HepG2 (cell line): ENCODE data around the gene MVP. TPM values are rescaled to one million over a fixed set of nuclear protein-coding genes. Genes with fewer than 3 reads are reported as not detected.

Experiments used
- ATAC-seq: fragments of 200-7000 bp; cut with Tn5 transposase; 3 replicates; pipeline ENCODE4 v1.9.1; 2020; ENCODE audit warnings: mild to moderate bottlenecking, moderate library complexity
- BruUV-seq: library from RNA; stranded (reverse); fragments of 400-500 nt; replicated peaks from 2 replicates; lab custom pipeline; 2021; lab: Mats Ljungman, UMichigan
- CTCF ChIA-PET: fragments of 300-600 bp; formaldehyde crosslinking; extraction: SDS; loops from one replicate; lab custom pipeline; 2021; ENCODE audit warnings: low total read pairs, inconsistent platforms, low intra/inter-chr PET ratio; lab: Yijun Ruan, JAX
- POLR2A ChIA-PET: fragments of 350-600 bp; sonication (Branson Sonifier 250); formaldehyde crosslinking; loops from one replicate; lab custom pipeline; 2020; ENCODE audit warnings: antibody characterized with exemption, inconsistent platforms; lab: Yijun Ruan, JAX
- DNase-seq: peaks from one replicate; pipeline ENCODE4 v3.0.0-alpha.2; 2015; ENCODE audit warnings: low spot score
- FAIRE-seq: peaks from 3 replicates; lab custom pipeline; 2011; peaks lifted over from hg19 to GRCh38; lab: Jason Lieb, UNC
- H2AFZ ChIP-seq: one replicate; pipeline ENCODE4 v1.6.1; 2011; ENCODE audit warnings: low read length, inconsistent platforms
- H3K27ac ChIP-seq: fragments of 300-600 bp; 3 replicates; pipeline ENCODE4 v1.8.0; 2011; ENCODE audit warnings: mixed run types, mild to moderate bottlenecking, mixed read lengths, low read length, inconsistent platforms; ENCODE audit not compliant: insufficient read depth; ENCODE audit errors: extremely low read length
- H3K27me3 ChIP-seq, 2 experiments: fragments of 200-600 bp in 1 of 2; 2 replicates in 1 of 2; 3 replicates in 1 of 2; pipeline versions ENCODE4 v1.6.0 to v1.8.0; 2011; ENCODE audit warnings: low read length in 2 of 2, mild to moderate bottlenecking in 2 of 2, moderate library complexity in 2 of 2, inconsistent platforms in 1 of 2; ENCODE audit not compliant: insufficient read depth in 2 of 2, control insufficient read depth in 1 of 2
- H3K36me3 ChIP-seq, 2 experiments: fragments of 200-600 bp in 1 of 2; replicated peaks in 1 of 2; 2 replicates in 1 of 2; 3 replicates in 1 of 2; pipeline versions ENCODE4 v1.5.1 to v1.8.0; 2011; ENCODE audit warnings: low read length in 2 of 2, inconsistent platforms in 1 of 2; ENCODE audit not compliant: insufficient read depth in 2 of 2, control insufficient read depth in 1 of 2
- H3K4me1 ChIP-seq: 2 replicates; pipeline ENCODE4 v1.5.1; 2012; ENCODE audit warnings: low read length, inconsistent platforms; ENCODE audit not compliant: insufficient read depth
- H3K4me2 ChIP-seq: 2 replicates; pipeline ENCODE4 v1.6.0; 2011; ENCODE audit warnings: low read depth, low read length, inconsistent platforms
- H3K4me3 ChIP-seq, 3 experiments: fragments of 200-600 bp in 1 of 3; sonication (generic), shearing (Covaris generic) in 1 of 3; replicated peaks in 1 of 3; 2 replicates each; pipeline ENCODE4 v1.5.1; 2011 to 2016; ENCODE audit warnings: low read length in 3 of 3, inconsistent platforms in 2 of 3, low read depth in 2 of 3, mild to moderate bottlenecking in 2 of 3, control low read depth in 1 of 3, mixed read lengths in 1 of 3; ENCODE audit not compliant: insufficient read depth in 1 of 3
- H3K79me2 ChIP-seq: one replicate; pipeline ENCODE4 v1.6.1; 2011; ENCODE audit warnings: low read length, inconsistent platforms; ENCODE audit not compliant: insufficient read depth
- H3K9ac ChIP-seq: 2 replicates; pipeline ENCODE4 v1.6.0; 2011; ENCODE audit warnings: mild to moderate bottlenecking, low read depth, low read length, inconsistent platforms; ENCODE audit not compliant: insufficient read depth
- H3K9me3 ChIP-seq: 2 replicates; pipeline ENCODE4 v1.5.1; 2012; ENCODE audit warnings: mild to moderate bottlenecking, low read length
- H4K20me1 ChIP-seq: 2 replicates; pipeline ENCODE4 v1.6.0; 2011; ENCODE audit warnings: inconsistent platforms, mild to moderate bottlenecking, low read length, moderate library complexity; ENCODE audit not compliant: insufficient read depth
- CHCHD3 ChIP-seq: sonication (generic); formaldehyde crosslinking; IDR thresholded peaks from 2 replicates; pipeline ENCODE4 v1.8.0; 2022; ENCODE audit warnings: mild to moderate bottlenecking, missing genetic modification reagents, moderate library complexity
- FOXO1 ChIP-seq: sonication (generic); formaldehyde crosslinking; IDR thresholded peaks from 2 replicates; pipeline ENCODE4 v1.4.0; 2020; ENCODE audit warnings: missing genetic modification reagents
- KDM5B ChIP-seq: sonication (generic); formaldehyde crosslinking; IDR thresholded peaks from 2 replicates; pipeline ENCODE4 v1.4.0; 2020; ENCODE audit warnings: missing genetic modification reagents, mild to moderate bottlenecking, borderline replicate concordance
- NFYB ChIP-seq: sonication (generic); formaldehyde crosslinking; IDR thresholded peaks from 2 replicates; pipeline ENCODE4 v1.4.0; 2020; ENCODE audit warnings: missing genetic modification reagents
- PLSCR1 ChIP-seq: sonication (generic); formaldehyde crosslinking; IDR thresholded peaks from 2 replicates; pipeline ENCODE4 v1.5.0; 2020; ENCODE audit warnings: missing genetic modification reagents, mild to moderate bottlenecking, borderline replicate concordance
- SALL1 ChIP-seq: sonication (generic); formaldehyde crosslinking; IDR thresholded peaks from 2 replicates; pipeline ENCODE4 v1.8.0; 2022; ENCODE audit warnings: mild to moderate bottlenecking, missing genetic modification reagents
- SKI ChIP-seq: fragments of 450-650 bp; IDR thresholded peaks from one replicate; pipeline ENCODE4 v1.6.1; 2018; ENCODE audit warnings: mild to moderate bottlenecking; ENCODE audit not compliant: partially characterized antibody
- YEATS2 ChIP-seq: sonication (generic); formaldehyde crosslinking; IDR thresholded peaks from 2 replicates; pipeline ENCODE4 v1.4.0; 2020; ENCODE audit warnings: missing genetic modification reagents, borderline replicate concordance
- ZFYVE20 ChIP-seq: sonication (generic); formaldehyde crosslinking; IDR thresholded peaks from 2 replicates; pipeline ENCODE4 v1.8.0; 2023; ENCODE audit warnings: low read depth, mild to moderate bottlenecking, moderate library complexity, missing genetic modification reagents, borderline replicate concordance
- ZNF350 ChIP-seq: sonication (generic); formaldehyde crosslinking; IDR thresholded peaks from 2 replicates; pipeline ENCODE4 v1.4.0; 2020; ENCODE audit warnings: mild to moderate bottlenecking, low read depth, missing genetic modification reagents, borderline replicate concordance
- ZNF496 ChIP-seq: sonication (generic); formaldehyde crosslinking; IDR thresholded peaks from 2 replicates; pipeline ENCODE4 v1.8.1; 2023; ENCODE audit warnings: mild to moderate bottlenecking, moderate library complexity, missing genetic modification reagents; ENCODE audit not compliant: insufficient replicate concordance
- ZNF550 ChIP-seq: sonication (generic); formaldehyde crosslinking; IDR thresholded peaks from 2 replicates; pipeline ENCODE4 v1.4.0; 2020; ENCODE audit warnings: mild to moderate bottlenecking, missing genetic modification reagents, borderline replicate concordance
- ZNF672 ChIP-seq: sonication (generic); formaldehyde crosslinking; IDR thresholded peaks from 2 replicates; pipeline ENCODE4 v1.8.1; 2022; ENCODE audit warnings: missing genetic modification reagents
- WGBS: methylation state at CpG from one replicate; pipeline ENCODE4 v1.1.6; 2017; ENCODE audit warnings: low lambda C conversion rate; 5-methylcytosine and 5-hydroxymethylcytosine counted together
- in situ Hi-C: cut with HindIII; loops from 2 replicates; pipeline ENCODE4 v1.10.0; 2017; ENCODE audit warnings: low pct_unique_long_range_greater_than_20kb; ENCODE audit not compliant: extremely low pct_ligation_motif_present
- intact Hi-C: fragments of 100-400 bp; cut with micrococcal nuclease; formaldehyde crosslinking; loops from one replicate; pipeline ENCODE4 v1.10.0; 2022; ENCODE audit not compliant: unreplicated experiment
- polyA plus RNA-seq, 8 experiments: library from polyadenylated mRNA; depleted of rRNA in 3 of 8; stranded (reverse) in 7 of 8; unstranded in 1 of 8; fragments of >200 nt; fragmentation: Illumina TruSeq in 4 of 8; extraction: Trizol in 4 of 8; gene quantifications; 2 replicates each; pipeline versions ENCODE4 v1.2.1 to v1.2.3, GENCODE V29; 2011 to 2016; ENCODE audit warnings: low read depth in 4 of 8, missing spikeins in 1 of 8, mixed read lengths in 1 of 8; ENCODE audit not compliant: insufficient read depth in 1 of 8
- total RNA-seq, 5 experiments: library from RNA; depleted of rRNA; stranded (reverse); fragments of >200 nt; fragmentation: Illumina TruSeq; extraction: Trizol; gene quantifications; 2 replicates each; pipeline ENCODE4 v1.2.3, GENCODE V29; 2016; ENCODE audit warnings: low read depth in 1 of 5
- TF ChIP-seq, protein P1 (sequence below): sonication (generic); formaldehyde crosslinking; IDR thresholded peaks from 2 replicates; pipeline ENCODE4 v1.9.0; 2021; ENCODE audit warnings: missing genetic modification reagents, mild to moderate bottlenecking, borderline replicate concordance
- TF ChIP-seq, protein P2 (sequence below): sonication (generic); formaldehyde crosslinking; IDR thresholded peaks from 2 replicates; pipeline ENCODE4 v1.5.1; 2020; ENCODE audit warnings: mild to moderate bottlenecking, missing genetic modification reagents, borderline replicate concordance
- TF ChIP-seq, protein P3 (sequence below): sonication (generic); formaldehyde crosslinking; IDR thresholded peaks from 2 replicates; pipeline ENCODE4 v1.4.0; 2020; ENCODE audit warnings: mild to moderate bottlenecking, missing genetic modification reagents

Gene MVP
- total and polyA plus RNA-seq, 2 of the 13 experiments (the other 11 are each of a cell fraction or from before 2014, with no cell fraction given), result 22.9 to 43.5 TPM

DNA sequence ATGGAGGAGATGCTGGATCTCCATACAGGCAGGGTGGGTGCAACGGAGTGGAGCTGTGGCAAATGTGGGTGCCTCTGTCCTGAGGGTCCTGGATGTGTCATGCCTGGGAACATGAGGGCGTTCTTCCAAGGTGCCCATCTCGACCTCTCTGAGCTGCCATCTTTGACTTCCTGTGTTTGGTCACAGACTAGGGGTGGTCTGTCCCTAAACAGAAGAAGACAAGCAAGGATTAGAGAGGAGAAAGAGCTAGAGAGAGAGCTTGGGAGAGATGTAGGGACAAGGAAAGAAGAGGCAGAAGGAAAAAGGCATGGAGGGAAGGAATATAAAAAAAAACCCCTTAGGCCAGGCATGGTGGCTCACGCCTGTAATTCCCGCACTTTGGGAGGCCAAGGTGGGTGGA is 45.5 kb upstream of the MVP start:
- H3K79me2 ChIP-seq, result no peaks in the 10 kb centered on the region
- H3K9ac ChIP-seq, result no peak overlapping the region
- H3K36me3 ChIP-seq, result no peaks in the 10 kb centered on the region
- no peak overlapping the region for H3K27ac ChIP-seq
- no peak overlapping the region for H3K4me3 ChIP-seq
- BruUV-seq, result no TSS peak
- peaks cover 68% of the 10 kb centered on the region for H3K4me1 ChIP-seq
- in situ Hi-C loops (no loop called here), intact Hi-C loops (no loop called here)
- no peaks in the 10 kb centered on the region for H4K20me1 ChIP-seq
- CTCF ChIA-PET, result no interaction called here
- ATAC-seq (no peak), DNase-seq (no peak), FAIRE-seq (no peak)
- H3K27me3 ChIP-seq, result peaks cover 0 to 13% of the 10 kb centered on the region in 2 experiments; a peak in 4 of 5 replicates
- 48% methylated on average over 5 of the region's 5 CpGs for WGBS
- H3K4me2 ChIP-seq, result no peak overlapping the region
- TF ChIP-seq, protein P1, sequence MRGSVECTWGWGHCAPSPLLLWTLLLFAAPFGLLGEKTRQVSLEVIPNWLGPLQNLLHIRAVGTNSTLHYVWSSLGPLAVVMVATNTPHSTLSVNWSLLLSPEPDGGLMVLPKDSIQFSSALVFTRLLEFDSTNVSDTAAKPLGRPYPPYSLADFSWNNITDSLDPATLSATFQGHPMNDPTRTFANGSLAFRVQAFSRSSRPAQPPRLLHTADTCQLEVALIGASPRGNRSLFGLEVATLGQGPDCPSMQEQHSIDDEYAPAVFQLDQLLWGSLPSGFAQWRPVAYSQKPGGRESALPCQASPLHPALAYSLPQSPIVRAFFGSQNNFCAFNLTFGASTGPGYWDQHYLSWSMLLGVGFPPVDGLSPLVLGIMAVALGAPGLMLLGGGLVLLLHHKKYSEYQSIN (CRISPR knock-in tag), result no peak
- TF ChIP-seq, protein P2, sequence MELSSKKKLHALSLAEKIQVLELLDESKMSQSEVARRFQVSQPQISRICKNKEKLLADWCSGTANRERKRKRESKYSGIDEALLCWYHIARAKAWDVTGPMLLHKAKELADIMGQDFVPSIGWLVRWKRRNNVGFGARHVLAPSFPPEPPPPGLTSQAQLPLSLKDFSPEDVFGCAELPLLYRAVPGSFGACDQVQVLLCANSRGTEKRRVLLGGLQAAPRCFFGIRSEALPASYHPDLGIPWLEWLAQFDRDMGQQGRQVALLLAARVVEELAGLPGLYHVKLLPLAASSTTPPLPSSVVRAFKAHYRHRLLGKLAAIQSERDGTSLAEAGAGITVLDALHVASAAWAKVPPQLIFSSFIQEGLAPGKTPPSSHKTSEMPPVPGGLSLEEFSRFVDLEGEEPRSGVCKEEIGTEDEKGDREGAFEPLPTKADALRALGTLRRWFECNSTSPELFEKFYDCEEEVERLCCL (CRISPR knock-in tag), result no peak
- TF ChIP-seq FOXO1 (no peak), NFYB (CRISPR knock-in tag) (no peak), PLSCR1 (CRISPR knock-in tag) (no peak), SALL1 (CRISPR knock-in tag) (no peak), ZNF672 (no peak), CHCHD3 (CRISPR knock-in tag) (no peak), YEATS2 (CRISPR knock-in tag) (no peak), ZNF496 (CRISPR knock-in tag) (no peak), ZFYVE20 (no peak), ZNF550 (CRISPR knock-in tag) (no peak), KDM5B (CRISPR knock-in tag) (no peak), SKI (no peak), ZNF350 (no peak)
- TF ChIP-seq, protein P3, sequence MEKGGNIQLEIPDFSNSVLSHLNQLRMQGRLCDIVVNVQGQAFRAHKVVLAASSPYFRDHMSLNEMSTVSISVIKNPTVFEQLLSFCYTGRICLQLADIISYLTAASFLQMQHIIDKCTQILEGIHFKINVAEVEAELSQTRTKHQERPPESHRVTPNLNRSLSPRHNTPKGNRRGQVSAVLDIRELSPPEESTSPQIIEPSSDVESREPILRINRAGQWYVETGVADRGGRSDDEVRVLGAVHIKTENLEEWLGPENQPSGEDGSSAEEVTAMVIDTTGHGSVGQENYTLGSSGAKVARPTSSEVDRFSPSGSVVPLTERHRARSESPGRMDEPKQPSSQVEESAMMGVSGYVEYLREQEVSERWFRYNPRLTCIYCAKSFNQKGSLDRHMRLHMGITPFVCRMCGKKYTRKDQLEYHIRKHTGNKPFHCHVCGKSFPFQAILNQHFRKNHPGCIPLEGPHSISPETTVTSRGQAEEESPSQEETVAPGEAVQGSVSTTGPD (CRISPR knock-in tag), result no peak
- no peak overlapping the region for H2AFZ ChIP-seq
- POLR2A ChIA-PET, result interaction anchor here (1.6 kb wide), 1 partner anchor 15 kb away, joined by 5 read pairs; the partner anchor contains the start of gene KIF22
- H3K9me3 ChIP-seq, result no peaks in the 10 kb centered on the region
